OCI-LY7 (cell line): Measurements from ENCODE around the gene BCL2L12. TPM values are rescaled to one million over a fixed set of nuclear protein-coding genes. Genes with fewer than 3 reads are reported as not detected.

Source experiments
- BruUV-seq: library from RNA; stranded (reverse); fragments of 400-500 nt; replicated peaks from 2 replicates; lab custom pipeline; 2021; lab: Mats Ljungman, UMichigan
- CTCF ChIA-PET: fragments of 300-600 bp; sonication (Branson Sonifier 250); formaldehyde crosslinking; loops from one replicate; lab custom pipeline; 2022; ENCODE audit warnings: antibody characterized with exemption; ENCODE audit not compliant: unreplicated experiment; lab: Charles Lee
- POLR2A ChIA-PET: fragments of 300-600 bp; sonication (Branson Sonifier 250); formaldehyde crosslinking; loops from one replicate; lab custom pipeline; 2022; ENCODE audit warnings: antibody characterized with exemption; lab: Charles Lee
- DNase-seq: peaks from one replicate; pipeline ENCODE4 v3.0.0-alpha.2; 2015; ENCODE audit warnings: low spot score
- H2AFZ ChIP-seq: fragments of 200-600 bp; sonication (generic), shearing (Covaris generic); 2 replicates; pipeline ENCODE4 v1.6.1; 2014; ENCODE audit warnings: mild to moderate bottlenecking, antibody characterized with exemption, low read length, moderate library complexity
- H3K27ac ChIP-seq: fragments of 200-600 bp; sonication (generic); 2 replicates; pipeline ENCODE4 v1.5.1; 2014; ENCODE audit warnings: mixed run types, low read depth, mild to moderate bottlenecking, moderate library complexity, low read length, inconsistent platforms; ENCODE audit not compliant: poor library complexity, severe bottlenecking
- H3K36me3 ChIP-seq: fragments of 200-600 bp; sonication (generic); 2 replicates; pipeline ENCODE4 v1.6.1; 2014; ENCODE audit warnings: mild to moderate bottlenecking, antibody characterized with exemption, low read length, moderate library complexity, mixed read lengths; ENCODE audit not compliant: insufficient read depth
- H3K4me1 ChIP-seq: fragments of 200-600 bp; sonication (generic); 2 replicates; pipeline ENCODE4 v1.5.1; 2014; ENCODE audit warnings: mild to moderate bottlenecking, low read length; ENCODE audit not compliant: insufficient read depth, poor library complexity, severe bottlenecking
- H3K4me2 ChIP-seq: fragments of 200-600 bp; sonication (generic); 2 replicates; pipeline ENCODE4 v1.6.1; 2014; ENCODE audit warnings: mild to moderate bottlenecking, low read length
- H3K4me3 ChIP-seq: fragments of 200-600 bp; sonication (generic); 2 replicates; pipeline ENCODE4 v1.5.1; 2014; ENCODE audit warnings: mild to moderate bottlenecking, low read depth, low read length; ENCODE audit not compliant: poor library complexity, severe bottlenecking
- H3K79me2 ChIP-seq: fragments of 200-600 bp; sonication (generic); 2 replicates; pipeline ENCODE4 v1.6.1; 2016; ENCODE audit warnings: low read depth, mild to moderate bottlenecking, low read length, moderate library complexity, mixed read lengths; ENCODE audit not compliant: insufficient read depth
- H3K9me2 ChIP-seq: fragments of 200-600 bp; sonication (generic); 2 replicates; pipeline ENCODE4 v1.6.1; 2016; ENCODE audit warnings: mild to moderate bottlenecking, low read length, mixed read lengths; ENCODE audit not compliant: insufficient read depth
- H3K9me3 ChIP-seq: fragments of 200-600 bp; sonication (generic); 2 replicates; pipeline ENCODE4 v1.6.1; 2014; ENCODE audit warnings: mild to moderate bottlenecking, mixed run types, low read length, mixed read lengths
- H4K20me1 ChIP-seq: fragments of 200-600 bp; sonication (generic); 2 replicates; pipeline ENCODE4 v1.6.1; 2014; ENCODE audit warnings: mild to moderate bottlenecking, antibody characterized with exemption, low read length, moderate library complexity, mixed read lengths; ENCODE audit not compliant: insufficient read depth
- CTCF ChIP-seq: fragments of 200-600 bp; sonication (generic); conservative IDR thresholded peaks from 2 replicates; pipeline ENCODE4 v1.5.1; 2014; ENCODE audit warnings: mild to moderate bottlenecking, antibody characterized with exemption, low read length, moderate library complexity, mixed read lengths
- EZH2phosphoT487 ChIP-seq: fragments of 200-600 bp; sonication (generic); IDR thresholded peaks from 2 replicates; pipeline ENCODE4 v1.6.1; 2018; ENCODE audit warnings: low read depth, borderline replicate concordance, mild to moderate bottlenecking, mixed run types, antibody characterized with exemption, low read length, moderate library complexity, mixed read lengths
- intact Hi-C: fragments of 100-400 bp; cut with micrococcal nuclease; formaldehyde crosslinking; loops from one replicate; pipeline ENCODE4 v1.10.0; 2022; ENCODE audit not compliant: unreplicated experiment
- total RNA-seq, 2 experiments: library from RNA; depleted of rRNA in 1 of 2; stranded (reverse); fragments of >200 nt in 1 of 2; shearing (Covaris generic) in 1 of 2; gene quantifications; 2 replicates each; pipeline ENCODE4 v1.2.3, GENCODE V29; 2014 to 2022

The BCL2L12 gene
- total RNA-seq, 2 experiments from 2014 or later, result 38.9 to 65.4 TPM

- POLR2A ChIA-PET, result interaction anchor here (0.7 kb wide), 1 partner anchor 51 kb away, joined by 3 read pairs; the partner anchor contains the start of gene RRAS
- BruUV-seq, result no TSS peak
Observed at GRCh38 chr19:49690656-49691242, 25.0 kb downstream of the BCL2L12 start, which contains the start of gene CPT1C. Gene CPT1C (plus strand): TSS chr19:49691116. CDS start chr19:49692253, 1,137 bp downstream.

GRCh38 chr19:49691243-49692146 lies 25.8 kb downstream of the BCL2L12 start:
- intact Hi-C loops, result no loop called here
- CTCF ChIA-PET, result no interaction called here
- Histone ChIP-seq H3K79me2 (no peaks in the 10 kb centered on the region), H3K27ac (no peak overlapping the region), H4K20me1 (no peaks in the 10 kb centered on the region), H3K36me3 (peaks cover 44% of the 10 kb centered on the region), H3K4me3 (no peak overlapping the region), H3K4me1 (peaks cover 5% of the 10 kb centered on the region), H3K9me3 (no peaks in the 10 kb centered on the region), H2AFZ (peak overlapping the region; percentile 37; the same call in 1 of the 2 replicates), H3K4me2 (no peak overlapping the region), H3K9me2 (no peaks in the 10 kb centered on the region)
- POLR2A ChIA-PET, result interaction anchor here (0.6 kb wide), 1 partner anchor 119 kb away, joined by 4 read pairs; no protein-coding TSS in a partner anchor
- BruUV-seq, result no TSS peak
- DNase-seq, result no peak
- TF ChIP-seq EZH2phosphoT487 (no peak), CTCF (no peak)

More at GRCh38 chr19:49690656-49691242, 25.0 kb downstream of the BCL2L12 start, which contains the start of gene CPT1C:
- Histone ChIP-seq H3K4me1 (peaks cover 5% of the 10 kb centered on the region), H3K27ac (no peak within 1 kb of the TSS), H3K4me3 (no peak within 1 kb of the TSS), H3K36me3 (peaks cover 52% of the 10 kb centered on the region), H3K9me2 (no peaks in the 10 kb centered on the region), H3K4me2 (no peak within 1 kb of the TSS), H4K20me1 (no peaks in the 10 kb centered on the region), H3K79me2 (no peaks in the 10 kb centered on the region), H3K9me3 (no peaks in the 10 kb centered on the region), H2AFZ (peak within 1 kb of the TSS; percentile 37; the same call in 1 of the 2 replicates)
- intact Hi-C loops, result no loop called here
- TF ChIP-seq EZH2phosphoT487, result no peak
- no peak for TF ChIP-seq CTCF
- no peak for DNase-seq
- CTCF ChIA-PET, result no interaction called here
